Umbilical cord (tissue), 2 donors: ENCODE results near the gene ERG. TPM values are rescaled to one million over a fixed set of nuclear protein-coding genes. Genes with fewer than 3 reads are reported as not detected.

ENCODE experiments used
- DNase-seq: peaks from one replicate; pipeline ENCODE4 v3.0.0-alpha.2; 2015; ENCODE audit warnings: low spot score
- total RNA-seq: library from RNA; depleted of rRNA; stranded (reverse); fragments of >200 nt; gene quantifications from one replicate; pipeline ENCODE4 v1.2.3, GENCODE V29; 2014; ENCODE audit warnings: low replicate concordance; ENCODE audit not compliant: insufficient read depth

Gene ERG
- 14.9 TPM for total RNA-seq

GRCh38 chr21:38498057-38498833, at the start of gene ERG:
ERG (minus strand) TSS chr21:38498477; CDS start chr21:38498380, 97 bp downstream.
- DNase-seq = no peak

- peak; percentile 43 for DNase-seq
Measured at GRCh38 chr21:38544661-38545060, 46.4 kb upstream of the ERG start.

- DNase-seq = no peak
Measured at GRCh38 chr21:38542263-38542662, 44.0 kb upstream of the ERG start.

GRCh38 chr21:38538353-38538752, 40.1 kb upstream of the ERG start:
- no peak for DNase-seq

GRCh38 chr21:38534591-38534990, 36.3 kb upstream of the ERG start:
- DNase-seq = no peak

- DNase-seq = peak; percentile 6
Measured at GRCh38 chr21:38533887-38534286, 35.6 kb upstream of the ERG start.

GRCh38 chr21:38531591-38531990, 33.3 kb upstream of the ERG start:
- DNase-seq = peak; percentile 62

GRCh38 chr21:38531039-38531541, 32.8 kb upstream of the ERG start:
- no peak for DNase-seq

GRCh38 chr21:38527737-38528136, 29.5 kb upstream of the ERG start:
- no peak for DNase-seq

GRCh38 chr21:38525454-38525853, 27.2 kb upstream of the ERG start:
- no peak for DNase-seq

GRCh38 chr21:38524168-38525153, 26.2 kb upstream of the ERG start:
- no peak for DNase-seq

- no peak for DNase-seq
Measured at GRCh38 chr21:38520511-38520910, 22.2 kb upstream of the ERG start.

- DNase-seq = no peak
Measured at GRCh38 chr21:38511662-38512243, 13.5 kb upstream of the ERG start.

GRCh38 chr21:38511198-38511597, 12.9 kb upstream of the ERG start:
- no peak for DNase-seq

GRCh38 chr21:38507374-38507942, 9.2 kb upstream of the ERG start:
- no peak for DNase-seq

- no peak for DNase-seq
Measured at GRCh38 chr21:38506661-38507281, 8.5 kb upstream of the ERG start.

GRCh38 chr21:38505654-38506523, 7.6 kb upstream of the ERG start:
- peak; percentile 91 for DNase-seq

GRCh38 chr21:38504066-38504465, 5.8 kb upstream of the ERG start:
- DNase-seq = no peak

GRCh38 chr21:38503583-38503982, 5.3 kb upstream of the ERG start:
- DNase-seq = peak; percentile 80

- no peak for DNase-seq
Measured at GRCh38 chr21:38500073-38500472, 1.8 kb upstream of the ERG start.
